ENCODE data around the gene DUOX2. TPM values are rescaled to one million over a fixed set of nuclear protein-coding genes. Genes with fewer than 3 reads are reported as not detected.

The DUOX2 gene
- polyA plus RNA-seq (2014; cell fraction: cytosol; rRNA removed), result not detected in 2 replicates
- polyA plus RNA-seq (2014; cell fraction: nucleus; rRNA removed), result 0.02 and 0.07 TPM in 2 replicates

DNA sequence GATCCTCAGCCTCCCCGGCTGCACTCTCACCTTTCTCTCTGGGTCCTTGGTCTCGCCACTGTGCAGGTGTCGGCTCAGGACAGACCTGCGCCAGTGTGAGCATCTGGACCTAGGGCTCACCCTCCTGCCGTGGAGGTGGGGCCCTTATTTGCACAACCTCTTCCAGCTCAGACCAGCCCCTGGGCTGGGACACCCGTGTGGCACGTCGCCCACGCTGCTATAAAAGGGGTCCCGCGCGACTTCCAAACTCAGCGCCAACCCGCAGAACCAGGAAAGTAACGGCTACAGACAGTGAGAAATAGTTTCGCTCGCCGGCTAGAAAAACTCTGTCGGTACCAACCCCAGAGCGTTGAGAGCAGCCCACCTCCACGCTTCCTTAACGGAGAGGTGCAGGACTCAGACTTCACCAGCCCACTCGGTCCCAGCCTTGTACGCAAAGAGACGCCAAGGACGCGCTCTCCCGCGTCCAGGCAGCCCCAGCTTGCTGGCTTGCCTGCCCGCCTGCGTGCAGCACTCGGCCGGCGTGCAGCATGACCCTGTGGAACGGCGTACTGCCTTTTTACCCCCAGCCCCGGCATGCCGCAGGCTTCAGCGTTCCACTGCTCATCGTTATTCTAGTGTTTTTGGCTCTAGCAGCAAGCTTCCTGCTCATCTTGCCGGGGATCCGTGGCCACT, at the start of gene DUOX2, which contains the start of gene DUOXA2:
DUOX2 (minus strand) TSS at position 97 of the 675 bp plus-strand sequence. CDS start 761 bp downstream, outside the sequence.
DUOXA2 (plus strand) TSS at position 251 of the 675 bp plus-strand sequence; CDS start at position 531, 280 bp downstream.
- DNase-seq (ENCODE audit: low spot score), result no peak

DNA sequence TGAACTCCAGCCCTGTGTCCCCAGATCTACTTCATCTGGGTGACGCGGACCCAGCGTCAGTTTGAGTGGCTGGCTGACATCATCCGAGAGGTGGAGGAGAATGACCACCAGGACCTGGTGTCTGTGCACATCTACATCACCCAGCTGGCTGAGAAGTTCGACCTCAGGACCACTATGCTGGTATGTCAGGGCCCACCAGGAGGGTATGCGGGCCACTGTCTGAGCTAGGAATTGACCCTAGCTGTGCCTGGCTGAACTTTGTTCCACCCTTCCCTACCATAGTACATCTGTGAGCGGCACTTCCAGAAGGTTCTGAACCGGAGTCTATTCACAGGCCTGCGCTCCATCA, 49.5 kb upstream of the DUOX2 start:
- DNase-seq (ENCODE audit: low spot score), result no peak

DNA sequence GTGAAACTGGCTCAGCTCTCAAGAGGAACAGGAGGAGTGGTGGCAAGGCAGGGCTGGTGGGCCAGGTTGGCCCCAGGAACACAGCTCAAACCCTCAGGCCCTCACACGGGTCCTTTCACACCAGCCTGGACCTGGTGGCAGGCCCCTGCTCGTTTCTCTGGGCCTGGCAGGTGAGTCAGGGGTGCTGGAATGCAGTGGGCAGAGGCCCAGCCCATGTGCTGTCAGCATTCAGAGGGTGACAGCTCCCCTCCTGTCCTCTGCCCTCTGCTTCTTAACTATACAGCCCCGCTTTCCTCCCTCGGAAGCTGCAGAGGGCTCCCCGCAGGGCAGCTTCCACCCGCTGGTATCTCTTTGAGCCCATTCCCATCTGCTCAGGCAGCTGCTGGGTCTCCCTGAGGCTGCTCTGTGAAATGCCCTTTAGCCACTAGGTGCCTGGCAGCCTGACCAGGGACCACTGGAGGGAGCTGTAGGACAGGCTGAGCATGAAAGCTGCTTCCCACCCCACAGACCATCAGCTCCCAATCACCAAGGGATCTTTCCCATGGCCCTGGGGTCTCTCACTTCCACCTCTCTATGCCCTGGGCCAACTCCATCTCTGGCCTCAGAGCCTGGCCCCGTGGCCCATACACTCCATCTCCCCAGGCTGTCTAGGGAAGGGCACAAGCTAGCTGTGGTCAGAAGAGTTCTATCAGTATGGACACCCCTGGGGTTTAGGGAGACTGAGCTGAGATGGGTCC, 49.0 kb upstream of the DUOX2 start:
- peak; percentile 88 for DNase-seq (ENCODE audit: low spot score)

DNA sequence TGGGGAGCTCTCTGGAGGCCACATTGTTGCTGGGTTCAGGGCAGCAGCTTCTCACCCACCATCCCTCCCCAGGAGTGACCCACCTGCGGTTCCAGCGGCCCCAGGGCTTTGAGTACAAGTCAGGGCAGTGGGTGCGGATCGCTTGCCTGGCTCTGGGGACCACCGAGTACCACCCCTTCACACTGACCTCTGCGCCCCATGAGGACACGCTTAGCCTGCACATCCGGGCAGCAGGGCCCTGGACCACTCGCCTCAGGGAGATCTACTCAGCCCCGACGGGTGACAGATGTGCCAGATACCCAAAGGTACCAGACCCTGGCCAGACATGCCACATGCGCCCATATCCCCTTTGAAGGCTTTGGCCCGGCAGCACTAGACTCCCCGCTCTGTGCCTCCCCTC, 47.7 kb upstream of the DUOX2 start:
- no peak for DNase-seq (ENCODE audit: low spot score)

GRCh38 chr15:45157974-45158373, 44.0 kb upstream of the DUOX2 start:
- no peak for DNase-seq (ENCODE audit: low spot score)

GRCh38 chr15:45156744-45157455, 42.9 kb upstream of the DUOX2 start:
- no peak for DNase-seq (ENCODE audit: low spot score)

GRCh38 chr15:45155739-45156138, 41.8 kb upstream of the DUOX2 start:
- no peak for DNase-seq (ENCODE audit: low spot score)

DNA sequence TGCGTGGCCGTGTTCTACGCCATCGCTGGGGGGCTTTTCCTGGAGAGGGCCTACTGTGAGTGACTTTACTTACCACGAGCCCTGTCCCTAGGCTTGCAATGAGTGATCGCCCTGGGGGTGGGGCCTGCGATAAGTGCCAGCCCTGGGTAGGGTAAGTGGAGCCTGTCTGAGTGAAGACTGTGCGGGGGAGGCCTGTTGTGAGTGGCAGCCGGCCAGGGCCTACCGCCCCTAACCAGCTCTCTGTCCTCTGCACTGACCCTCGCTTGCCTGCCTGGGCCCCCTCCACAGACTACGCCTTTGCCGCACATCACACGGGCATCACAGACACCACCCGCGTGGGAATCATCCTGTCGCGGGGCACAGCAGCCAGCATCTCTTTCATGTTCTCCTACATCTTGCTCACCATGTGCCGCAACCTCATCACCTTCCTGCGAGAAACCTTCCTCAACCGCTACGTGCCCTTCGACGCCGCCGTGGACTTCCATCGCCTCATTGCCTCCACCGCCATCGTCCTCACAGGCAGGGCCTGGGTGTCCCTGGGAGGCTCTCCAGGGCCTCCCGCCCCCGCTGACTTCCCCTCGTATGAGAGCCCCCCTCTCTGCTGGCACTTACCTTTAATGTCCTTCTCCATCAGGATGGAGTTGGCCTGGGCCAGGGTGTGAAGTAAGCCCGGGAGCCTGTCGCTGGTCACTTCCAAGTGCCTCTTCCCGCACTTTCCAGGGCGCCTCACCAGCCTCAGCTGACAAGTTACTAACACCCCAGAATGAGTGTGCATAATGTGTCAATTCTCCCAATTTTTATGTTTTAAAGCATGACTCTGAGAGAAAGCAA, 38.2 kb upstream of the DUOX2 start:
- no peak for DNase-seq (ENCODE audit: low spot score)

- no peak for DNase-seq (ENCODE audit: low spot score)
These were observed 37.0 kb upstream of the DUOX2 start for GRCh38 chr15:45150997-45151396.

- no peak for DNase-seq (ENCODE audit: low spot score)
These were observed 36.5 kb upstream of the DUOX2 start for GRCh38 chr15:45150481-45150880.

DNA sequence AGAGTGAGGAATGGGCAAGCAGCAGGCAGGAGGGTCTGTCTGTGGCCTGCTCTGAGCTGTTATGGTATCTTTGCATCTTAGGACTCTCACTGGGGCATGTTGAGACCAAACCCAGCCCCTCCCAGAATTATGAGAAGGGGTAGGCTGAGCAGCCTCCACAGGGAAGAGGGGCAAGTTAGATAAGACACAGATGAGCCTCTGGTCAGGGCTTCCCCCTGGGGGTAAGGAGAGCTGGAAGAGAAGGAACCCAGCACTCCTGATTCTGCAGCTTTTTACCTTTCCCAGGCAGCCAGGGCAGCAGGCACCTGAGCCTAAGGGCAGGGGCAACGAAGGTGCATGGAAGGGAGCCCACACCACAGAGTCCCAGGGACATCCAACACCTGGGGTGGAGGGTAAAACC, 35.1 kb upstream of the DUOX2 start:
- DNase-seq (ENCODE audit: low spot score), result no peak

GRCh38 chr15:45148076-45149059, 34.4 kb upstream of the DUOX2 start:
- no peak for DNase-seq (ENCODE audit: low spot score)

DNA sequence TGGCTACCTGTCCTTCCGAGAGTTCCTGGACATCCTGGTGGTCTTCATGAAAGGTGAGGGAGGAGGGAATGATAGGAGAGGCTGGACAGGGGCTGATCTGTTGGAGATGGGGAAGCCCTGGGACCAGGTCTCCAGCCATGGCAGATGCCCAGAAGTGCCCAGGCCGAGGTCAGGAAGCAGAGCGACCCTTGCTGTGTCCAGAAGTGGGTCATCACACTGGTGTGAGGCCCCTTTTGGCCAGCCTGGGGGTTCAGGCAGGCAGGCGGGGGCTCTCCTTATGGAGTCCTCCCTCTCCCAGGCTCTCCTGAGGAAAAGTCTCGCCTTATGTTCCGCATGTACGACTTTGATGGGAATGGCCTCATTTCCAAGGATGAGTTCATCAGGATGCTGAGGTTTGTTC, 33.6 kb upstream of the DUOX2 start:
- no peak for DNase-seq (ENCODE audit: low spot score)

DNA sequence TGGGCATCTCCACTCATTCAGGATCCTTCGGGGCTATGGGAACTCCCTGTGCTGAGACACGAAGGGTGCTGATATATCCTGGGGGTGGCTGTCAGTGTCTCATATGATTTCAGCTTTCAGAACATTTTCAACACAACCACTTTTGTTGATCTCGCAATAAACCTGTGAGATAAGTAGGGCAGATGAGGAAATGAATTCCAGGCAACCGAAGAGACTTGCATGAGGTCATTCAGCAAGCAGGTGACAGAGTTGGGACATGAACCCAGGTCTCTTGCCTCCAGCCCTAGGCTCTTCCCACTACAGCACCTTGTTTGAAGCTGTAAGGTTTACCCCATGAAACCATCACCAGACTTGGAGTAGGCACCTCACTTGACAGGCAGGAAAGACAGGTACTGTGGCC, 32.4 kb upstream of the DUOX2 start:
- no peak for DNase-seq (ENCODE audit: low spot score)

DNA sequence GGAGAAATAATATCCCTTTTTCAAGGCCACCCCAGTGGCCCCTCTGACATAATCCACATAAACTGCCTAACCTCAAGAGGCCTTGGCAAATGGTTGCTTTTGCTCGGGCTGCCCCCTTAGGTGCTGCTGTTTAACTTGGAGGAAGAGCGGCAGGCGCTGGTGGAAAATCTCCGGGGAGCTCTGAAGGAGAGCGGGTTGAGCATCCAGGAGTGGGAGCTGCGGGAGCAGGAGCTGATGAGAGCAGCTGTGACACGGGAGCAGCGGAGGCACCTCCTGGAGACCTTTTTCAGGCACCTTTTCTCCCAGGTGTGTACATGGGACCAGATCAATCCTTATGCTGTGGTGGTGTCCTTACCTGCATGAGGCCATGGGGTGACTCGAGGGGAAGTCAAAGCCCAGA, 30.8 kb upstream of the DUOX2 start:
- DNase-seq (ENCODE audit: low spot score), result no peak

- no peak for DNase-seq (ENCODE audit: low spot score)
These were observed 30.0 kb upstream of the DUOX2 start for GRCh38 chr15:45143946-45144345.

- DNase-seq (ENCODE audit: low spot score), result no peak
These were observed 29.1 kb upstream of the DUOX2 start for GRCh38 chr15:45143056-45143455.

DNA sequence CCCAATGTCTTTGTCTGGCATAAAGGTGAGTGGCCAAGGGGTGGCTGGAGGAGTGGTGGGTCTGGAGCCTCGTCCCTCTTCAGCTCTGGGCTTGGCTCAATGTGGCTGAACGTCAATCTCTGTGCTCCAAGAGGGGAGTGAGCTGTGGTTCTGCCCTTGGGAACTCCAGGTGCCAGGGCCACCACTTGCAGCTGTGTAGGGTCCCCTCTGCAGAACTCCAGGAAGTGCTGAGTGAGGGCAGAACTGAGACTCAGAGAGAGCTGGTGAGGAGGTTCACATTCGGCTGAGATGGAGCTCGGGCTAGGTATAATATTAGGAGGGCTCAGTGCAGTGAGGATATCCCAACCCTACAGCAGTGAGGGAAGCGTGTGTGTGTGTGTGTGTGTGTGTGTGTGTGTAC, 27.4 kb upstream of the DUOX2 start:
- DNase-seq (ENCODE audit: low spot score), result no peak

- DNase-seq (ENCODE audit: low spot score), result no peak
These were observed 26.7 kb upstream of the DUOX2 start for GRCh38 chr15:45140557-45141250.

DNA sequence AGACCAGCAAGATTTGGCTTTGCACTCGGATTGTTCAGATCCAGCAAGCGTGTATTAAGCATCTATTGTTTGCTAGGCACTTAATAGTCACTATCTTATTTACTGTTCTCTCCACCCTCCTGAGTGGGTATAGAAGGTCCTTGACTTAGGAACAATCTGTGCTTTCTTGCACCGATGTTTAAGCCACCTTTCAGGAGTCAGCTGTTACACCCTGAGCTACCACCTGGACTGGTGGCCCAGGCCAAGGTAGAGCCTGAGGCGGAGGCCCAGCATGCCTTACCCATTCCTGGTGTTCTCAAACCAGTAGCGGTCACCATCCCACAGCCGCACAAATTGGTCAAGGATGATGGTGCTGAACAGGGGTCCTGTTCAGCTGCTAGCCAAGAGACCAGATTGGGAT, 25.8 kb upstream of the DUOX2 start:
- DNase-seq (ENCODE audit: low spot score), result no peak
